Astrocyte (in vitro differentiated cells and primary cell): ENCODE measurements around the gene GLB1L2. TPM values are rescaled to one million over a fixed set of nuclear protein-coding genes. Genes with fewer than 3 reads are reported as not detected.

Source experiments
- DNase-seq: peaks from one replicate; pipeline ENCODE4 v3.0.0-alpha.2; 2010; ENCODE audit warnings: low read depth
- FAIRE-seq: peaks from 2 replicates; lab custom pipeline; 2011; peaks lifted over from hg19 to GRCh38; lab: Jason Lieb, UNC
- H2AFZ ChIP-seq: 2 replicates; pipeline ENCODE4 v1.6.0; 2012; ENCODE audit warnings: low read depth, low read length, inconsistent platforms
- H3K27ac ChIP-seq: 2 replicates; pipeline ENCODE4 v1.5.1; 2011; ENCODE audit warnings: low read depth, low read length, inconsistent platforms
- H3K27me3 ChIP-seq: 2 replicates; pipeline ENCODE4 v1.6.0; 2011; ENCODE audit warnings: low read length, inconsistent platforms; ENCODE audit not compliant: insufficient read depth
- H3K36me3 ChIP-seq: 2 replicates; pipeline ENCODE4 v1.5.1; 2011; ENCODE audit warnings: low read length, inconsistent platforms; ENCODE audit not compliant: insufficient read depth
- H3K4me1 ChIP-seq: 2 replicates; pipeline ENCODE4 v1.5.1; 2011; ENCODE audit warnings: low read length, inconsistent platforms; ENCODE audit not compliant: insufficient read depth
- H3K4me2 ChIP-seq: 2 replicates; pipeline ENCODE4 v1.6.0; 2012; ENCODE audit warnings: low read length, inconsistent platforms
- H3K4me3 ChIP-seq: 2 replicates; pipeline ENCODE4 v1.5.1; 2011; ENCODE audit warnings: low read depth, mild to moderate bottlenecking, low read length, inconsistent platforms; ENCODE audit not compliant: insufficient read depth
- H3K79me2 ChIP-seq: 2 replicates; pipeline ENCODE4 v1.6.0; 2012; ENCODE audit warnings: mild to moderate bottlenecking, low read length, inconsistent platforms; ENCODE audit not compliant: insufficient read depth
- H3K9ac ChIP-seq: 2 replicates; pipeline ENCODE4 v1.6.0; 2012; ENCODE audit warnings: mild to moderate bottlenecking, low read length, inconsistent platforms
- H3K9me3 ChIP-seq: 2 replicates; pipeline ENCODE4 v1.5.1; 2012; ENCODE audit warnings: low read depth, mild to moderate bottlenecking, low read length, inconsistent platforms; ENCODE audit not compliant: insufficient read depth
- H4K20me1 ChIP-seq: 2 replicates; pipeline ENCODE4 v1.6.0; 2012; ENCODE audit warnings: low read length, inconsistent platforms; ENCODE audit not compliant: insufficient read depth
- H3K27ac Mint-ChIP-seq: one replicate; pipeline ENCODE4 v1.8.0; 2021; ENCODE audit warnings: mild to moderate bottlenecking, mixed read lengths; ENCODE audit not compliant: unreplicated experiment
- H3K27me3 Mint-ChIP-seq: one replicate; pipeline ENCODE4 v1.8.0; 2021; ENCODE audit warnings: low read depth, mixed read lengths; ENCODE audit not compliant: unreplicated experiment
- H3K36me3 Mint-ChIP-seq: one replicate; pipeline ENCODE4 v1.8.0; 2021; ENCODE audit warnings: low read depth, mixed read lengths; ENCODE audit not compliant: unreplicated experiment
- H3K4me1 Mint-ChIP-seq: one replicate; pipeline ENCODE4 v1.8.0; 2021; ENCODE audit warnings: low read depth, mixed read lengths; ENCODE audit not compliant: unreplicated experiment
- H3K4me3 Mint-ChIP-seq: one replicate; pipeline ENCODE4 v1.8.0; 2021; ENCODE audit warnings: mild to moderate bottlenecking, moderate library complexity, mixed read lengths; ENCODE audit not compliant: unreplicated experiment
- H3K9me3 Mint-ChIP-seq: one replicate; pipeline ENCODE4 v1.8.0; 2021; ENCODE audit warnings: mild to moderate bottlenecking, mixed read lengths; ENCODE audit not compliant: unreplicated experiment
- EZH2 ChIP-seq: IDR thresholded peaks from 2 replicates; pipeline ENCODE4 v1.6.1; 2012; ENCODE audit warnings: mild to moderate bottlenecking, low read length, inconsistent platforms; ENCODE audit not compliant: insufficient read depth
- total RNA-seq: library from RNA; stranded (reverse); gene quantifications from 2 replicates; pipeline ENCODE4 v1.2.1, GENCODE V29; 2021
- TF ChIP-seq, protein P1 (sequence below): IDR thresholded peaks from 2 replicates; pipeline ENCODE4 v1.5.1; 2011; ENCODE audit warnings: low read depth, mild to moderate bottlenecking, inconsistent platforms, low read length, moderate library complexity; ENCODE audit not compliant: insufficient read depth

Gene GLB1L2
- total RNA-seq, 1 donor from 2014 or later, result 2.8 TPM

GRCh38 chr11:134312223-134312622 lies 19.6 kb upstream of the GLB1L2 start:
- no peak overlapping the region for H2AFZ ChIP-seq
- H3K9ac ChIP-seq, result no peak overlapping the region
- TF ChIP-seq EZH2, result no peak
- TF ChIP-seq, protein P1, sequence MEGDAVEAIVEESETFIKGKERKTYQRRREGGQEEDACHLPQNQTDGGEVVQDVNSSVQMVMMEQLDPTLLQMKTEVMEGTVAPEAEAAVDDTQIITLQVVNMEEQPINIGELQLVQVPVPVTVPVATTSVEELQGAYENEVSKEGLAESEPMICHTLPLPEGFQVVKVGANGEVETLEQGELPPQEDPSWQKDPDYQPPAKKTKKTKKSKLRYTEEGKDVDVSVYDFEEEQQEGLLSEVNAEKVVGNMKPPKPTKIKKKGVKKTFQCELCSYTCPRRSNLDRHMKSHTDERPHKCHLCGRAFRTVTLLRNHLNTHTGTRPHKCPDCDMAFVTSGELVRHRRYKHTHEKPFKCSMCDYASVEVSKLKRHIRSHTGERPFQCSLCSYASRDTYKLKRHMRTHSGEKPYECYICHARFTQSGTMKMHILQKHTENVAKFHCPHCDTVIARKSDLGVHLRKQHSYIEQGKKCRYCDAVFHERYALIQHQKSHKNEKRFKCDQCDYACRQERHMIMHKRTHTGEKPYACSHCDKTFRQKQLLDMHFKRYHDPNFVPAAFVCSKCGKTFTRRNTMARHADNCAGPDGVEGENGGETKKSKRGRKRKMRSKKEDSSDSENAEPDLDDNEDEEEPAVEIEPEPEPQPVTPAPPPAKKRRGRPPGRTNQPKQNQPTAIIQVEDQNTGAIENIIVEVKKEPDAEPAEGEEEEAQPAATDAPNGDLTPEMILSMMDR, result no peak
- Mint-ChIP-seq H3K4me1 (no peaks in the 10 kb centered on the region), H3K4me3 (no peak overlapping the region), H3K9me3 (peaks cover 5% of the 10 kb centered on the region), H3K27ac (no peak overlapping the region), H3K36me3 (no peaks in the 10 kb centered on the region), H3K27me3 (peaks cover 15% of the 10 kb centered on the region)
- H3K9me3 ChIP-seq, result no peaks in the 10 kb centered on the region
- FAIRE-seq (no peak), DNase-seq (no peak)
- no peak overlapping the region for H3K27ac ChIP-seq
- no peaks in the 10 kb centered on the region for H3K4me1 ChIP-seq
- no peaks in the 10 kb centered on the region for H4K20me1 ChIP-seq
- H3K4me3 ChIP-seq, result no peak overlapping the region
- H3K4me2 ChIP-seq, result no peak overlapping the region
- no peaks in the 10 kb centered on the region for H3K79me2 ChIP-seq
- no peaks in the 10 kb centered on the region for H3K36me3 ChIP-seq
- no peaks in the 10 kb centered on the region for H3K27me3 ChIP-seq

DNA sequence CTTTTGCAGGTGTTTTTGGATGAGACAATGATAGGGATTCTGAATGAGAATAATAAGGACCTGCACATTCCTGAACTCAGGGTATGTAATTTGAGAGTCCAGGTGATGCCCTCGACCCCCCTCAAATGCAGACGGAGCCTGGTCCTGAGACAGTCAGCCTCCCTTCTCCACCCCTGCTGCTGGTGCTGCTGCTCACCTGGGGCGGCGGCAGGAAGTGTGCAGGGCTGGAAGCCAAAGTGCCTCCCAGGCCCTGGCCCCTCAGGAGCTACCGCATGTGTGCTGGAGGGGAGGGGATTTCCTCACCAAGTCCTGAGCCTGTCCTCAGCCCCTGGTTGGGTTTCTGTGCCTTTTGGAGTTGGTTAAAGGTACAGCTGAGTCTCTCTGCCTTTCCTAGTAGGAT lies 19.0 kb upstream of the GLB1L2 start:
- DNase-seq, result no peak
- TF ChIP-seq, protein P1, result no peak
- TF ChIP-seq EZH2, result no peak
- Histone ChIP-seq H3K9ac (no peak overlapping the region), H3K9me3 (no peaks in the 10 kb centered on the region), H3K27me3 (no peaks in the 10 kb centered on the region), H3K4me2 (no peak overlapping the region), H2AFZ (no peak overlapping the region), H3K79me2 (no peaks in the 10 kb centered on the region), H4K20me1 (no peaks in the 10 kb centered on the region), H3K27ac (no peak overlapping the region), H3K4me1 (no peaks in the 10 kb centered on the region), H3K36me3 (no peaks in the 10 kb centered on the region), H3K4me3 (no peak overlapping the region)
- Mint-ChIP-seq H3K9me3 (peaks cover 6% of the 10 kb centered on the region), H3K4me3 (no peak overlapping the region), H3K27ac (no peak overlapping the region), H3K4me1 (no peaks in the 10 kb centered on the region), H3K27me3 (peaks cover 15% of the 10 kb centered on the region), H3K36me3 (no peaks in the 10 kb centered on the region)
- no peak for FAIRE-seq

DNA sequence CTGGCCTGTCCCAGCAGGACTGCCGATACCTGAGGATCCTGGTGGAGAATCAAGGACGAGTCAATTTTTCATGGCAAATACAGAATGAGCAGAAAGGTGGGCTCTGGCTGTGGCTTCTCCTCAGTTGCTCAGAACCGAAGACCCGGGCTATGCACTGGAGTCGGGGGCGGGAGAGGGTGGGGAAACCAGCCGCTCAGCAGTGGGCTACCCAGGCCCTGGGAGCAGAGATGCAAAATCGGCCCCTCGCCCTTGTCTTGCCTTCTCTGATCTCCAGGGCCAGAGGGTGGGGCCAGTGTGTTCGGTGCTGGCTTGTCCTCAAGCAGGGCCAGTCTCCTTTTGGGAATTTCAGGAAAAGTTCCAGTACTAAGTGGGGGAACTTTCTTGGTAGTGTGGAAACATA lies 18.4 kb upstream of the GLB1L2 start:
- H3K36me3 Mint-ChIP-seq, result no peaks in the 10 kb centered on the region
- H3K79me2 ChIP-seq, result no peaks in the 10 kb centered on the region
- no peak overlapping the region for H2AFZ ChIP-seq
- H3K4me3 Mint-ChIP-seq, result no peak overlapping the region
- no peaks in the 10 kb centered on the region for H4K20me1 ChIP-seq
- H3K9ac ChIP-seq, result no peak overlapping the region
- no peak overlapping the region for H3K4me2 ChIP-seq
- H3K27me3 Mint-ChIP-seq, result peaks cover 15% of the 10 kb centered on the region
- no peaks in the 10 kb centered on the region for H3K4me1 ChIP-seq
- H3K9me3 ChIP-seq, result no peaks in the 10 kb centered on the region
- H3K27ac ChIP-seq, result no peak overlapping the region
- DNase-seq, result no peak
- H3K4me1 Mint-ChIP-seq, result no peaks in the 10 kb centered on the region
- no peaks in the 10 kb centered on the region for H3K36me3 ChIP-seq
- no peak for TF ChIP-seq EZH2
- TF ChIP-seq, protein P1, result no peak
- peaks cover 9% of the 10 kb centered on the region for H3K9me3 Mint-ChIP-seq
- no peak overlapping the region for H3K27ac Mint-ChIP-seq
- FAIRE-seq, result no peak
- H3K27me3 ChIP-seq, result no peaks in the 10 kb centered on the region
- no peak overlapping the region for H3K4me3 ChIP-seq
